Cerebellar nuclear complex (tissue), 1 donor: ENCODE measurements around the gene NSUN2.
A peak's percentile ranks its signal among the peaks of the same experiment; 100 is the strongest.

Experiments
- DNase-seq, 2 experiments: peaks; one replicate each; lab custom pipeline; 2025; lab: John Stamatoyannopoulos, UW

NSUN2 gene

DNA sequence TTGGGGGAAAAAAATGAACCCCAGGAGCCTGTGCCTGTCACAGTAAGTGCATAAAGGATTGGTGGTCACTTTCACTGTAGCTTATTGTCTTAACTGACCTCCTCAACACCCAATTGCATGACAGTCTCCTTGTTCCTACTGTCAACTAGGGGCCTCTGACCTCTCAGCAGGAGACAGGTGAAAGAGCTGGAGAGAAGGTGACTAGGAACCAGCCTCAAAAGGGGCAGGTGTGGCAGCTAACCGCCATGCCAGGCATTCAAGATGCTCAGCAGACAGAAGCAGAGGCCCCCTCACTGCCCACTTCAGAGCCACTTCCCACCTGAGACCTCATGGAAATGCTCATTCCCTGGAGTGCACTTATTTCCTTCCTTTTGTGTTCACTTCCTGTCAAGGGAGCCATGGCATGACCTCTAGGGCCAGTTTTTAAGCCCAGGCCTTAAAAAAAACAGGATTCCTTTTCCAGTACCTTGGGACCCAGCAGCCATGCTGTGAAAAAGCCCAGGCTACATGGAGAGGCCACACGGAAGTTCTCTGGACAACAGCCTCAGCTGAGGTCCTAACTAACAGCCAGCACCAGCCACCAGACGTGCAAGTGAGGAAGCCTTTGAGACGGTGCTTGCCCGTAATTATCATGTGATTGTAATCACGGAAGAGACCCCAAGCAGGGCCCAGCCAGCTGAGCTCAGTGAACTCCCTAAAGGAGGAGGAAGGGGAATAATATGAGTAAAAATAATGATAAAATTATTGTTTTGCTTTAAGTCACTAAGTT is 74.9 kb downstream of the NSUN2 start:
- no peak for DNase-seq

- no peak for DNase-seq
Observed at GRCh38 chr5:6556802-6557102, 76.1 kb downstream of the NSUN2 start.

DNA sequence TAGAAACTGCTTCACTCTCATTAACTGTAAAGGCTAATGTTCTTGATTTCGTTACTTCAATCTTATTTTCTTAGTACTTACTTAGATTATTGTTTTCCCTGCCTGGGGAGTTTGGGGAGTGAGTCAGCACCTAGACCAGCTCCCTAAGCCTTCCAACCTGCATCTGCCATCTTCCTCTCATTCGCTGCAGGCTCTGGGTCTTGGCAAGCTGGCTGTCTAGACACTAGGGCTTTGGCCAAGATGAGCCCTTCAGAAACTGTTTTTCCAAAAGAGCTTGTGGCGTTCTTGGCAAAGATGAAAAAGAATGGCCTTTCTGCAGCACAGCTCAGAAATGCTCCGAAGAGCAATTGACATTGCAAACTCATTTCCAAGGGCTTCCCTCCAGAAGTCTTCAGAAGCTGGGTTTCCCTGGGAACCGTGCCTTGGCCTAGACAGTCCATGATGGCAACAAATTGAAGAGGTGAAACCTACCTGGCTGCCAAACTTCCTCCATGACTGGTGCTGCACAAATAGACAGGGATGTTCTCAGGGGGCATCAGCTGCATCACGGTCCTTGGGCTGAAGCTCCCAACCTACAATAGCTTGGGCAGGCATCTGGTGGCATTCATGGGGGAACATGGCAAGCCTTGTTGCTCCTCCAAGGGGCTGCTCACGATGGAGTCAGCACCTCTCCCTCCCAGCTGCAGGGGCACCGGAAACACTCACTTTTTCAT is 76.6 kb downstream of the NSUN2 start:
- DNase-seq, result peak in 1 of 2 experiments; percentile 22

- no peak for DNase-seq
Observed at GRCh38 chr5:6554812-6555211, 78.0 kb downstream of the NSUN2 start.

DNA sequence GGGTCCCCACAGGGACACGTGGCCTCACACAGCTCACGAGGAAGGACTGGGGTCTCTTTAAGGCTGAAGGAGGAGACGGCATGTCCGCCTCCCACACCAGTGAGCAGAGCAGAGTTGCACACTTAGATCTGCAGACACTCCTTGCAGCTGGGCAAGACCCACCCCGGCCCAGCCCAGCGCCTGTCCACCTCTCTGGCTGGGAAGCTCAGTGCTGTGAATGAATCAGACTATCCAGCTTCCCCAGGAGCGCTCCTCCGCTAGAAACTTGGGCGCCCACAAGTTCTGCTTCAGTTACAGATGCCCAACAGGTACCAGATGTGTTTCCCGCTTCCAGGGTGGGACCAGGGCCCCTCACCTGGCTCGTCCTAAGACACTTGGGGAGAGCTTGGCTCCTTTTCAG is 78.9 kb downstream of the NSUN2 start:
- DNase-seq, result no peak

DNA sequence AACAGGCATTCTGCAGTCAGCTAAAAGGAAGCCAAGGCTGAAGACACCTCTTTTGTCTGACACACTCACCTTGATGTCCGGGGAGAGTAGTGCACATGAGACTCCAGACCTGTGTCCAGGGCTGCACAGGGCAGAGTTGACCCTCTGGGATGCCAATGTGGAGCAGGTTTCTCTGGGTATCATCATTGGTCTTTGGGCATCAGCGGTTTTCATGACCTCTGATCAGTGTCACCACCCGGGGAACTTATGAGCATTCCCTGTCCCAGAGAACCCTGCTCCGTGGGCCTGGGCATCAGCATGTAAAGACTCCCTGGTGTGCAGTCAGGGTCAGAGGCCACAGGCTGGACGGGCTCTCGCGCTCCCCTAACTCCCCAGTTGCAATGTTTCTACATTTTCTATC is 80.2 kb downstream of the NSUN2 start:
- DNase-seq, result no peak

DNA sequence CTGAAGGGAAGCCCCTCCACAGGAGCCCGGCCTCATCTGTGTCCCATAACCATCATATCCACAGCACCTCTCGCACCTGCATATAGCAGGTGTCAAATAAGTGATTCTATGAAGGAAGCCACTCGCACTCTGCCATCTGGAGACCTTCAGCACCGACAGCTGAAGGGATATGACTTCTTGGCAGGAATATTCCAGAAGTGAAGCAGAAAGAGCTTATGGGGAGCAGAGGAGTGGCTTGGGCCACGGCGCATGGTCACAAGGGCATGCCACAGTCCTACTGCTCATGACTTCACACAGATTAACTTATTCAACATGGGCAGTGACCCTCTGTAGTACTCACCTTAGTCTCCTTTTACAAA is 80.9 kb downstream of the NSUN2 start:
- DNase-seq, result no peak

GRCh38 chr5:6551287-6551954 is 81.4 kb downstream of the NSUN2 start:
- DNase-seq, result no peak

DNA sequence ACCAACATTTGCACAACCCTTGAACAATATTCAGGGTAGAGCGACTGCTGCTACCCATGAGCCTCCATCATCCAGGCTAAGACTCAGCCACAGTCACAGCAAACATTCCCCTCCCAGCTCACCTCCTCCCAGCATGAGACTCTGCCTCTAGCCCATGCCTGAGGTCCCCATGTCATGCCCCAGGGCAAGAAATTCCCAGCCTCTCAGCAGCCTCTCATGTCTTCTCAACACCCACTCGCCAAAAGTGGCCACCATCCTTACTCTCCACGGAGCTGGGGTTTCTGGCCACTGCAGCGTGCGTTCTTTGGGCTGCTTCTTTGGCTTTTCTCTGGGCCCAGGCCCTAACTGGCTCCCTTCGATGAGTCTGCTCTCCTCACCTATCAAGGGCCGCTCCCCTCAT is 82.2 kb downstream of the NSUN2 start:
- DNase-seq, result no peak
